GM23338 (cell line): ENCODE data around the gene FAM114A2. TPM values are rescaled to one million over a fixed set of nuclear protein-coding genes. Genes with fewer than 3 reads are reported as not detected.
A peak's percentile ranks its signal among the peaks of the same experiment; 100 is the strongest.

Experiments
- ATAC-seq: fragments of 200-7000 bp; cut with Tn5 transposase; 3 replicates; pipeline ENCODE4 v1.9.1; 2020
- DNase-seq: peaks from one replicate; pipeline ENCODE4 v3.0.0-alpha.2; 2015; ENCODE audit warnings: low spot score
- H2AFZ ChIP-seq: fragments of 200-600 bp; sonication (generic); 2 replicates; pipeline ENCODE4 v1.8.0; 2016; ENCODE audit warnings: antibody characterized with exemption, mild to moderate bottlenecking, moderate library complexity
- H3F3A ChIP-seq: fragments of 200-600 bp; sonication (generic); replicated peaks from 2 replicates; pipeline ENCODE4 v1.8.0; 2017; ENCODE audit warnings: antibody characterized with exemption, mixed run types, low read depth
- H3K27ac ChIP-seq: fragments of 200-600 bp; sonication (generic); 2 replicates; pipeline ENCODE4 v1.6.1; 2016; ENCODE audit warnings: low read depth
- H3K27me3 ChIP-seq: fragments of 200-600 bp; sonication (generic); 2 replicates; pipeline ENCODE4 v1.8.0; 2016; ENCODE audit warnings: mild to moderate bottlenecking, mixed run types, moderate library complexity; ENCODE audit not compliant: insufficient read depth
- H3K36me3 ChIP-seq: fragments of 200-600 bp; sonication (generic); 2 replicates; pipeline ENCODE4 v1.8.0; 2016; ENCODE audit warnings: mild to moderate bottlenecking; ENCODE audit not compliant: insufficient read depth
- H3K4me1 ChIP-seq: fragments of 200-600 bp; sonication (generic); 2 replicates; pipeline ENCODE4 v1.8.0; 2016; ENCODE audit warnings: mild to moderate bottlenecking, moderate library complexity; ENCODE audit not compliant: insufficient read depth
- H3K4me2 ChIP-seq: fragments of 200-600 bp; sonication (generic); 2 replicates; pipeline ENCODE4 v1.7.1; 2017; ENCODE audit warnings: mixed run types
- H3K4me3 ChIP-seq: fragments of 200-600 bp; sonication (generic); 2 replicates; pipeline ENCODE4 v1.6.1; 2016; ENCODE audit warnings: mixed run types
- H3K79me2 ChIP-seq: fragments of 200-600 bp; sonication (generic); replicated peaks from 2 replicates; pipeline ENCODE4 v1.8.0; 2017; ENCODE audit warnings: mild to moderate bottlenecking; ENCODE audit not compliant: insufficient read depth
- H3K9me2 ChIP-seq: fragments of 200-600 bp; sonication (generic); 2 replicates; pipeline ENCODE4 v1.8.0; 2017; ENCODE audit not compliant: insufficient read depth
- H4K20me1 ChIP-seq: fragments of 200-600 bp; sonication (generic); replicated peaks from 2 replicates; pipeline ENCODE4 v1.8.0; 2017; ENCODE audit warnings: mild to moderate bottlenecking; ENCODE audit not compliant: insufficient read depth
- H3K27ac Mint-ChIP-seq: 2 replicates; pipeline ENCODE4 v1.8.0; 2020; ENCODE audit warnings: inconsistent platforms, mild to moderate bottlenecking, moderate library complexity, mixed read lengths
- H3K27me3 Mint-ChIP-seq: 3 replicates; pipeline ENCODE4 v1.8.0; 2022; ENCODE audit warnings: low read depth, mild to moderate bottlenecking, moderate library complexity, mixed read lengths, inconsistent platforms; ENCODE audit not compliant: insufficient read depth, poor library complexity
- H3K36me3 Mint-ChIP-seq: 3 replicates; pipeline ENCODE4 v1.8.0; 2021; ENCODE audit warnings: low read depth, mild to moderate bottlenecking, inconsistent platforms, moderate library complexity, mixed read lengths
- H3K4me1 Mint-ChIP-seq: 3 replicates; pipeline ENCODE4 v1.8.0; 2020; ENCODE audit warnings: mild to moderate bottlenecking, inconsistent platforms, mixed read lengths
- H3K4me3 Mint-ChIP-seq: 3 replicates; pipeline ENCODE4 v1.8.0; 2021; ENCODE audit warnings: moderate library complexity, mild to moderate bottlenecking, inconsistent platforms, mixed read lengths
- H3K9me3 Mint-ChIP-seq: 3 replicates; pipeline ENCODE4 v1.8.0; 2020; ENCODE audit warnings: moderate library complexity, mild to moderate bottlenecking, inconsistent platforms, mixed read lengths
- EZH2 ChIP-seq: fragments of 200-600 bp; sonication (generic); IDR thresholded peaks from one replicate; pipeline ENCODE4 v1.8.0; 2017; ENCODE audit warnings: antibody characterized with exemption, mild to moderate bottlenecking, low read depth; ENCODE audit not compliant: unreplicated experiment
- EZH2phosphoT487 ChIP-seq: fragments of 200-600 bp; sonication (generic); IDR thresholded peaks from one replicate; pipeline ENCODE4 v1.8.1; 2018; ENCODE audit warnings: antibody characterized with exemption; ENCODE audit not compliant: unreplicated experiment
- JUNB ChIP-seq: IDR thresholded peaks from one replicate; pipeline ENCODE4 v1.6.1; 2016; ENCODE audit warnings: antibody characterized with exemption; ENCODE audit not compliant: unreplicated experiment
- NANOG ChIP-seq: IDR thresholded peaks from 2 replicates; pipeline ENCODE4 v1.6.1; 2016; ENCODE audit warnings: antibody characterized with exemption, borderline replicate concordance
- POLR2AphosphoS5 ChIP-seq: IDR thresholded peaks from 2 replicates; pipeline ENCODE4 v1.6.1; 2016; ENCODE audit warnings: antibody characterized with exemption, low read depth
- STAT1 ChIP-seq: IDR thresholded peaks from one replicate; pipeline ENCODE4 v1.6.1; 2016; ENCODE audit warnings: antibody characterized with exemption; ENCODE audit not compliant: unreplicated experiment
- ZNF114 ChIP-seq: fragments of 250-450 bp; sonication (Bioruptor Pico); IDR thresholded peaks from 2 replicates; pipeline ENCODE4 v1.5.0; 2020; ENCODE audit warnings: mild to moderate bottlenecking, moderate library complexity
- ZNF331 ChIP-seq: fragments of 250-450 bp; sonication (Bioruptor Pico); IDR thresholded peaks from 2 replicates; pipeline ENCODE4 v1.5.0; 2020; ENCODE audit warnings: low read depth, mild to moderate bottlenecking, moderate library complexity
- polyA plus RNA-seq: library from polyadenylated mRNA; unstranded; fragments of >200 nt; fragmentation: Nextera tagmentation; extraction: Ambion mirVana; gene quantifications from 2 replicates; pipeline ENCODE4 v1.2.1, GENCODE V29; 2016
- total RNA-seq: library from RNA; depleted of rRNA; stranded (reverse); fragments of >200 nt; shearing (Covaris generic); gene quantifications from 2 replicates; pipeline ENCODE4 v1.2.3, GENCODE V29; 2014
- TF ChIP-seq, protein P1 (sequence below), 2 experiments: fragments of 200-600 bp in 1 of 2; sonication (generic) in 1 of 2; conservative IDR thresholded peaks; 2 replicates each; pipeline versions ENCODE4 v1.5.1 to v1.6.1; 2016 to 2017; ENCODE audit warnings: antibody characterized with exemption in 2 of 2, low read depth in 2 of 2, mild to moderate bottlenecking in 2 of 2, moderate library complexity in 1 of 2
- TF ChIP-seq, protein P2 (sequence below): IDR thresholded peaks from 2 replicates; pipeline ENCODE4 v1.6.1; 2016; ENCODE audit warnings: antibody characterized with exemption
- TF ChIP-seq, protein P3 (sequence below): IDR thresholded peaks from one replicate; pipeline ENCODE4 v1.6.1; 2018; ENCODE audit warnings: antibody characterized with exemption; ENCODE audit not compliant: unreplicated experiment

FAM114A2 gene
- total and polyA plus RNA-seq, 2 experiments from 2014 or later, result 4.9 to 5.8 TPM

DNA sequence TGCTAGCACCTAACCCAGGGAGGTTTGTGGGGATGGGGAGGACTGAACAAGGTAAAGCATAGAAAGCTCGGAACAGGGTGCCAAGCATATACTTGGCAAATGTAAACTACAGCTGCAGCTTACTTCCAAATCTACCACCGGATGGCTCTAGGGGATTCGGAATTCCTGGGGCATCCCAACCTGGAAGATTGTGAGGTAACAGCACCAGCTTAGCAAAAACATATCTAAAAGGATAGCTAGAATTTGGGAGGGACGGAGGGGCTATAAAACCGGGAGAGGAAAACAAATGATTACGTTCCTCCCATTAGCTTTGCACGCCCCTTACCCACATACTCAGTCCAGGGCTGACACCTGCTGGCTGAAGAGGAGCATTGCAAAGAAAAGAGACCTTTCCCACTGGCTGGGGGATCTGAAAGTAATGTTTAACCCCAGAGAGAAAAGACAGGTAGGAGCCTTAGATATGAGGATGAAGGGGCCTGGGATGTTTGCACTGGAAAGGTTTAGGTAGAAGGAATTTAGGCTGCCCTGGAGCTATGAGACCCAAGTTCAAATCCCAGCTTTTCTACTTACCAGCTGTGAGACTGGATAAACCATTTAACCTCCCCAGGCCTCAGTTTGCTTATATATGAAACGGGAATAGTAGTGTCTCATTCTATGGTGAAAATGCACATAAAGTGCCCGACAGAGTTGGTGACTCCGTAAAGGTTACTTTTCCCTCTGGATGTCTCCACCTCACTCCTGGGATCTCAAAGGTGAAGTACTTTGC is 73.6 kb downstream of the FAM114A2 start:
- Mint-ChIP-seq H3K9me3 (no peaks in the 10 kb centered on the region), H3K36me3 (no peaks in the 10 kb centered on the region), H3K4me3 (peak overlapping the region; percentile 64; the same call in 2 of the 3 replicates), H3K4me1 (peaks cover 11% of the 10 kb centered on the region), H3K27me3 (no peaks in the 10 kb centered on the region), H3K27ac (no peak overlapping the region)
- DNase-seq, result peak; percentile 84
- Histone ChIP-seq H3K36me3 (no peaks in the 10 kb centered on the region), H3K4me3 (peak overlapping the region; percentile 37), H3F3A (no peaks in the 10 kb centered on the region), H3K4me1 (peaks cover 11% of the 10 kb centered on the region), H3K27ac (no peak overlapping the region), H4K20me1 (no peaks in the 10 kb centered on the region), H3K9me2 (no peaks in the 10 kb centered on the region), H3K27me3 (no peaks in the 10 kb centered on the region), H3K4me2 (peak overlapping the region; percentile 55), H2AFZ (peak overlapping the region; percentile 67), H3K79me2 (no peaks in the 10 kb centered on the region)
- ATAC-seq, result peak; percentile 87
- TF ChIP-seq NANOG, result no peak
- TF ChIP-seq ZNF331 (CRISPR knock-in tag), result no peak
- no peak for TF ChIP-seq POLR2AphosphoS5
- TF ChIP-seq, protein P1, sequence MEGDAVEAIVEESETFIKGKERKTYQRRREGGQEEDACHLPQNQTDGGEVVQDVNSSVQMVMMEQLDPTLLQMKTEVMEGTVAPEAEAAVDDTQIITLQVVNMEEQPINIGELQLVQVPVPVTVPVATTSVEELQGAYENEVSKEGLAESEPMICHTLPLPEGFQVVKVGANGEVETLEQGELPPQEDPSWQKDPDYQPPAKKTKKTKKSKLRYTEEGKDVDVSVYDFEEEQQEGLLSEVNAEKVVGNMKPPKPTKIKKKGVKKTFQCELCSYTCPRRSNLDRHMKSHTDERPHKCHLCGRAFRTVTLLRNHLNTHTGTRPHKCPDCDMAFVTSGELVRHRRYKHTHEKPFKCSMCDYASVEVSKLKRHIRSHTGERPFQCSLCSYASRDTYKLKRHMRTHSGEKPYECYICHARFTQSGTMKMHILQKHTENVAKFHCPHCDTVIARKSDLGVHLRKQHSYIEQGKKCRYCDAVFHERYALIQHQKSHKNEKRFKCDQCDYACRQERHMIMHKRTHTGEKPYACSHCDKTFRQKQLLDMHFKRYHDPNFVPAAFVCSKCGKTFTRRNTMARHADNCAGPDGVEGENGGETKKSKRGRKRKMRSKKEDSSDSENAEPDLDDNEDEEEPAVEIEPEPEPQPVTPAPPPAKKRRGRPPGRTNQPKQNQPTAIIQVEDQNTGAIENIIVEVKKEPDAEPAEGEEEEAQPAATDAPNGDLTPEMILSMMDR (conservative IDR thresholded peaks at IDR 0.05; ENCODE audit: low read depth in 2 of 2), result peak; percentile 98
- TF ChIP-seq JUNB, result no peak
- TF ChIP-seq STAT1, result no peak

DNA sequence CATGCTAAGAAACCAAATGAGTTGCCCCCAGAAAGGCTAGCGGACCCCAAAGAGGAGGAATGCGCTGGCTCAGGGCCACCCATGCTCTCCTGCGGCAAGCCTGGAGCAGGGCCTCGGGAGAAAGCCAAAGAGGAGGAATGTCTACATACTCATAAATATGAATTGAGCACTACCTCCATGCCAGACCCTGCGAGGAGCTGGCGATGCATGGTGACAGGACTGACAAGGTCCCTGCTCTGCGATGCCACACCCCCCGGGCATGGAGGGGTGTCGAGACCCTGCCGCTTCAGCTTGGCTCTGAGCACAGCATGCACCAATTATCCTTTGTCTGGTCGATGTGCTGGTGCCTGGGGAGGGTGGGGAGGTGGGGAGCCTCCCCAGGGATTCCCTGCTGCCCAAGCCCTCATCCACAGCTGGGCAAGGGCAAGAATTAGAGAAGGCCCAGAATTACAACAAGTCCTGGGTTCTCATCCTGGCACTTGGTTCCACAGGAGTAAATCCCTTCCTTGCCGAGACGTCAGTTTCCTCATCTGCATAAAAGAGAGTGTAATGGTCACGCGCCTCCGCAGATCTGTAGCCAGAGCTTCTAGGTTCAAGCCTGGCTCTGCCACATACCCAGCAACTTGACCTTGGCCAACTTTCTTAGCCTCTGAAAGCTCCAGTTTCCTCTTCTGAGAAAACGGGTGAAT is 74.4 kb downstream of the FAM114A2 start:
- Histone ChIP-seq H3K4me3 (peak overlapping the region; percentile 37), H3K4me1 (peaks cover 14% of the 10 kb centered on the region), H3K27me3 (no peaks in the 10 kb centered on the region), H2AFZ (peak overlapping the region; percentile 67), H3K79me2 (no peaks in the 10 kb centered on the region), H3K4me2 (peak overlapping the region; percentile 55), H3K36me3 (no peaks in the 10 kb centered on the region), H3F3A (no peaks in the 10 kb centered on the region), H3K27ac (no peak overlapping the region), H3K9me2 (no peaks in the 10 kb centered on the region), H4K20me1 (no peaks in the 10 kb centered on the region)
- no peaks in the 10 kb centered on the region for H3K9me3 Mint-ChIP-seq
- H3K4me1 Mint-ChIP-seq, result peaks cover 18% of the 10 kb centered on the region
- H3K36me3 Mint-ChIP-seq, result no peaks in the 10 kb centered on the region
- peak; percentile 22 for DNase-seq
- H3K27ac Mint-ChIP-seq, result no peak overlapping the region
- peak overlapping the region; percentile 64; the same call in 1 of the 3 replicates for H3K4me3 Mint-ChIP-seq
- H3K27me3 Mint-ChIP-seq, result peaks cover 5% of the 10 kb centered on the region
- ATAC-seq, result peak; percentile 12
- no peak for TF ChIP-seq EZH2
- no peak for TF ChIP-seq JUNB
- TF ChIP-seq, protein P2, sequence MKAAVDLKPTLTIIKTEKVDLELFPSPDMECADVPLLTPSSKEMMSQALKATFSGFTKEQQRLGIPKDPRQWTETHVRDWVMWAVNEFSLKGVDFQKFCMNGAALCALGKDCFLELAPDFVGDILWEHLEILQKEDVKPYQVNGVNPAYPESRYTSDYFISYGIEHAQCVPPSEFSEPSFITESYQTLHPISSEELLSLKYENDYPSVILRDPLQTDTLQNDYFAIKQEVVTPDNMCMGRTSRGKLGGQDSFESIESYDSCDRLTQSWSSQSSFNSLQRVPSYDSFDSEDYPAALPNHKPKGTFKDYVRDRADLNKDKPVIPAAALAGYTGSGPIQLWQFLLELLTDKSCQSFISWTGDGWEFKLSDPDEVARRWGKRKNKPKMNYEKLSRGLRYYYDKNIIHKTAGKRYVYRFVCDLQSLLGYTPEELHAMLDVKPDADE, result no peak
- no peak for TF ChIP-seq EZH2phosphoT487
- no peak for TF ChIP-seq ZNF331 (CRISPR knock-in tag)
- TF ChIP-seq, protein P3, sequence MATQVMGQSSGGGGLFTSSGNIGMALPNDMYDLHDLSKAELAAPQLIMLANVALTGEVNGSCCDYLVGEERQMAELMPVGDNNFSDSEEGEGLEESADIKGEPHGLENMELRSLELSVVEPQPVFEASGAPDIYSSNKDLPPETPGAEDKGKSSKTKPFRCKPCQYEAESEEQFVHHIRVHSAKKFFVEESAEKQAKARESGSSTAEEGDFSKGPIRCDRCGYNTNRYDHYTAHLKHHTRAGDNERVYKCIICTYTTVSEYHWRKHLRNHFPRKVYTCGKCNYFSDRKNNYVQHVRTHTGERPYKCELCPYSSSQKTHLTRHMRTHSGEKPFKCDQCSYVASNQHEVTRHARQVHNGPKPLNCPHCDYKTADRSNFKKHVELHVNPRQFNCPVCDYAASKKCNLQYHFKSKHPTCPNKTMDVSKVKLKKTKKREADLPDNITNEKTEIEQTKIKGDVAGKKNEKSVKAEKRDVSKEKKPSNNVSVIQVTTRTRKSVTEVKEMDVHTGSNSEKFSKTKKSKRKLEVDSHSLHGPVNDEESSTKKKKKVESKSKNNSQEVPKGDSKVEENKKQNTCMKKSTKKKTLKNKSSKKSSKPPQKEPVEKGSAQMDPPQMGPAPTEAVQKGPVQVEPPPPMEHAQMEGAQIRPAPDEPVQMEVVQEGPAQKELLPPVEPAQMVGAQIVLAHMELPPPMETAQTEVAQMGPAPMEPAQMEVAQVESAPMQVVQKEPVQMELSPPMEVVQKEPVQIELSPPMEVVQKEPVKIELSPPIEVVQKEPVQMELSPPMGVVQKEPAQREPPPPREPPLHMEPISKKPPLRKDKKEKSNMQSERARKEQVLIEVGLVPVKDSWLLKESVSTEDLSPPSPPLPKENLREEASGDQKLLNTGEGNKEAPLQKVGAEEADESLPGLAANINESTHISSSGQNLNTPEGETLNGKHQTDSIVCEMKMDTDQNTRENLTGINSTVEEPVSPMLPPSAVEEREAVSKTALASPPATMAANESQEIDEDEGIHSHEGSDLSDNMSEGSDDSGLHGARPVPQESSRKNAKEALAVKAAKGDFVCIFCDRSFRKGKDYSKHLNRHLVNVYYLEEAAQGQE, result no peak
- no peak for TF ChIP-seq ZNF114 (CRISPR knock-in tag)
- TF ChIP-seq POLR2AphosphoS5, result no peak
- TF ChIP-seq, protein P1 (conservative IDR thresholded peaks at IDR 0.05; ENCODE audit: low read depth in 2 of 2), result no peak
- no peak for TF ChIP-seq STAT1
- no peak for TF ChIP-seq NANOG
